ENCODE measurements around the gene SLC30A2.

DNA sequence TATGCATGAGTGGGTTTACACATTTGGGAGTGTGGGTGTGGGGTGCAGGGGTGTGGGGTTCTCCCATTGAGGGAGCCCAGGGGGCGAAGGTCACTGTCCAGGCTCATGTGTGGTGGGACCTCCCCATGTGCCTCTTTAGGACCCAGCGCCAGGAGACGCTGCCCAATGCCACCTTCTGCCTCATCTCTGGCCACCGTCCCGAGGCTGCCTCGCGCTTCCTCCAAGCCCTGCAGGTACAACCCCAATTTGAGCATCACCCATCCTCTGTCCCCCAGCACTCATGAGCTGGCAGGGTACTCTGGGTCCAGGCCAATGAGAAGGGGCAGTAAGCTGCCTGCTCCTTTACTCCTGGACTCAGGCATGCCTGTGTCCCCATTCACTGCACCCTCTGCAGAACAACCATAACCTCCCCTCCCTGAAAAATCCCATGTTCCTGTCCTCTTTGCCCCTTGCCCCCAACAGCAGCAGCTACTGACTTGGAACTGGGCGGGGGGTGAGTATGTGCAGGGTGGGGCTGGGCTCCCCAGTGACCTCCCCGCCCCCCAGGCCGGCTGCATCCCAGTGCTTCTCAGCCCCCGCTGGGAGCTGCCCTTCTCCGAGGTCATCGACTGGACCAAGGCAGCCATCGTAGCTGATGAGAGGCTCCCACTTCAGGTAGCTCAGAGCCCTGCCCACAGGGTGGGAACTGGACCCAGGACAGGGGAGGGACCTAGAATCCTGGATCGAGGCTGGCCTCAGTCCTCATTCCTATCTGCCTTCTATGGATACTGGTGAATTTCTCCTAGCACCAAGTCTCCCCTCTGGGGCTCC is 16.7 kb downstream of the SLC30A2 start:
- TF ChIP-seq, protein P1, sequence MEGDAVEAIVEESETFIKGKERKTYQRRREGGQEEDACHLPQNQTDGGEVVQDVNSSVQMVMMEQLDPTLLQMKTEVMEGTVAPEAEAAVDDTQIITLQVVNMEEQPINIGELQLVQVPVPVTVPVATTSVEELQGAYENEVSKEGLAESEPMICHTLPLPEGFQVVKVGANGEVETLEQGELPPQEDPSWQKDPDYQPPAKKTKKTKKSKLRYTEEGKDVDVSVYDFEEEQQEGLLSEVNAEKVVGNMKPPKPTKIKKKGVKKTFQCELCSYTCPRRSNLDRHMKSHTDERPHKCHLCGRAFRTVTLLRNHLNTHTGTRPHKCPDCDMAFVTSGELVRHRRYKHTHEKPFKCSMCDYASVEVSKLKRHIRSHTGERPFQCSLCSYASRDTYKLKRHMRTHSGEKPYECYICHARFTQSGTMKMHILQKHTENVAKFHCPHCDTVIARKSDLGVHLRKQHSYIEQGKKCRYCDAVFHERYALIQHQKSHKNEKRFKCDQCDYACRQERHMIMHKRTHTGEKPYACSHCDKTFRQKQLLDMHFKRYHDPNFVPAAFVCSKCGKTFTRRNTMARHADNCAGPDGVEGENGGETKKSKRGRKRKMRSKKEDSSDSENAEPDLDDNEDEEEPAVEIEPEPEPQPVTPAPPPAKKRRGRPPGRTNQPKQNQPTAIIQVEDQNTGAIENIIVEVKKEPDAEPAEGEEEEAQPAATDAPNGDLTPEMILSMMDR (IDR thresholded peaks at IDR 0.05), result no peak
- TF ChIP-seq POLR2AphosphoS5 (IDR thresholded peaks at IDR 0.05; ENCODE audit: low read depth, low read length) (no peak), TCF7L2 (IDR thresholded peaks at IDR 0.05; ENCODE audit: low read depth, low read length) (no peak), SIN3A (IDR thresholded peaks at IDR 0.05; ENCODE audit: borderline replicate concordance, insufficient read depth, low read depth, low read length) (no peak)
- TF ChIP-seq, protein P2, sequence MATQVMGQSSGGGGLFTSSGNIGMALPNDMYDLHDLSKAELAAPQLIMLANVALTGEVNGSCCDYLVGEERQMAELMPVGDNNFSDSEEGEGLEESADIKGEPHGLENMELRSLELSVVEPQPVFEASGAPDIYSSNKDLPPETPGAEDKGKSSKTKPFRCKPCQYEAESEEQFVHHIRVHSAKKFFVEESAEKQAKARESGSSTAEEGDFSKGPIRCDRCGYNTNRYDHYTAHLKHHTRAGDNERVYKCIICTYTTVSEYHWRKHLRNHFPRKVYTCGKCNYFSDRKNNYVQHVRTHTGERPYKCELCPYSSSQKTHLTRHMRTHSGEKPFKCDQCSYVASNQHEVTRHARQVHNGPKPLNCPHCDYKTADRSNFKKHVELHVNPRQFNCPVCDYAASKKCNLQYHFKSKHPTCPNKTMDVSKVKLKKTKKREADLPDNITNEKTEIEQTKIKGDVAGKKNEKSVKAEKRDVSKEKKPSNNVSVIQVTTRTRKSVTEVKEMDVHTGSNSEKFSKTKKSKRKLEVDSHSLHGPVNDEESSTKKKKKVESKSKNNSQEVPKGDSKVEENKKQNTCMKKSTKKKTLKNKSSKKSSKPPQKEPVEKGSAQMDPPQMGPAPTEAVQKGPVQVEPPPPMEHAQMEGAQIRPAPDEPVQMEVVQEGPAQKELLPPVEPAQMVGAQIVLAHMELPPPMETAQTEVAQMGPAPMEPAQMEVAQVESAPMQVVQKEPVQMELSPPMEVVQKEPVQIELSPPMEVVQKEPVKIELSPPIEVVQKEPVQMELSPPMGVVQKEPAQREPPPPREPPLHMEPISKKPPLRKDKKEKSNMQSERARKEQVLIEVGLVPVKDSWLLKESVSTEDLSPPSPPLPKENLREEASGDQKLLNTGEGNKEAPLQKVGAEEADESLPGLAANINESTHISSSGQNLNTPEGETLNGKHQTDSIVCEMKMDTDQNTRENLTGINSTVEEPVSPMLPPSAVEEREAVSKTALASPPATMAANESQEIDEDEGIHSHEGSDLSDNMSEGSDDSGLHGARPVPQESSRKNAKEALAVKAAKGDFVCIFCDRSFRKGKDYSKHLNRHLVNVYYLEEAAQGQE (IDR thresholded peaks at IDR 0.05; ENCODE audit: insufficient read depth in 1 of 2, low read depth in 2 of 2, low read length in 1 of 2), result no peak
